ENCODE measurements around the gene FBXL17. TPM values are rescaled to one million over a fixed set of nuclear protein-coding genes. Genes with fewer than 3 reads are reported as not detected.
A peak's percentile ranks its signal among the peaks of the same experiment; 100 is the strongest.

FBXL17 gene
- total RNA-seq, 1 experiment from 2014 or later = 3.5 TPM

DNA sequence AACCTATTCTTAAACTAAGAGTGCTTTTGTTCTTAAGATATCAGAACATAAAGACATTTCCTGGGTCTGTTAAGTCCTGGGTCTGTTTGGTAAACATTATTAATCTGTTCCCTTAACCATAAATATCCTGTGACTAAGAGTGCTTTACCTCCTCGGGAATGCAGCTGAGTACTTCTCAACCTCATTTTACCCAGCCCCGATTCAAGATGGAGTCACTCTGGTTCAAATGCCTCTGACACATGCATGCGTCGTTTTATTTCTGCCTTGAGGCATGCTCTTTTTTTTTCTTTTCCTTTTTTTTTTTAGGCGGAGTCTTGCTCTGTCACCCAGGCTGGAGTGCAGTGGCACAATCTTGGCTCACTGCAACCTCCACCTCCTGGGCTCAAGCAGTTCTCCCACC, 39.8 kb upstream of the FBXL17 start:
- peaks cover 14% of the 10 kb centered on the region for H3K36me3 Mint-ChIP-seq
- TF ChIP-seq, protein P1, sequence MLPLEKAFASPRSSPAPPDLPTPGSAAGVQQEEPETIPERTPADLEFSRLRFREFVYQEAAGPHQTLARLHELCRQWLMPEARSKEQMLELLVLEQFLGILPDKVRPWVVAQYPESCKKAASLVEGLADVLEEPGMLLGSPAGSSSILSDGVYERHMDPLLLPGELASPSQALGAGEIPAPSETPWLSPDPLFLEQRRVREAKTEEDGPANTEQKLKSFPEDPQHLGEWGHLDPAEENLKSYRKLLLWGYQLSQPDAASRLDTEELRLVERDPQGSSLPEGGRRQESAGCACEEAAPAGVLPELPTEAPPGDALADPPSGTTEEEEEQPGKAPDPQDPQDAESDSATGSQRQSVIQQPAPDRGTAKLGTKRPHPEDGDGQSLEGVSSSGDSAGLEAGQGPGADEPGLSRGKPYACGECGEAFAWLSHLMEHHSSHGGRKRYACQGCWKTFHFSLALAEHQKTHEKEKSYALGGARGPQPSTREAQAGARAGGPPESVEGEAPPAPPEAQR (CRISPR knock-in tag; IDR thresholded peaks at IDR 0.05) = 0 out of 2 replicates have a peak, but pooled peaks have one; percentile 13
- TF ChIP-seq, protein P2, sequence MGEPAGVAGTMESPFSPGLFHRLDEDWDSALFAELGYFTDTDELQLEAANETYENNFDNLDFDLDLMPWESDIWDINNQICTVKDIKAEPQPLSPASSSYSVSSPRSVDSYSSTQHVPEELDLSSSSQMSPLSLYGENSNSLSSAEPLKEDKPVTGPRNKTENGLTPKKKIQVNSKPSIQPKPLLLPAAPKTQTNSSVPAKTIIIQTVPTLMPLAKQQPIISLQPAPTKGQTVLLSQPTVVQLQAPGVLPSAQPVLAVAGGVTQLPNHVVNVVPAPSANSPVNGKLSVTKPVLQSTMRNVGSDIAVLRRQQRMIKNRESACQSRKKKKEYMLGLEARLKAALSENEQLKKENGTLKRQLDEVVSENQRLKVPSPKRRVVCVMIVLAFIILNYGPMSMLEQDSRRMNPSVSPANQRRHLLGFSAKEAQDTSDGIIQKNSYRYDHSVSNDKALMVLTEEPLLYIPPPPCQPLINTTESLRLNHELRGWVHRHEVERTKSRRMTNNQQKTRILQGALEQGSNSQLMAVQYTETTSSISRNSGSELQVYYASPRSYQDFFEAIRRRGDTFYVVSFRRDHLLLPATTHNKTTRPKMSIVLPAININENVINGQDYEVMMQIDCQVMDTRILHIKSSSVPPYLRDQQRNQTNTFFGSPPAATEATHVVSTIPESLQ (CRISPR knock-in tag; IDR thresholded peaks at IDR 0.05) = no peak
- no peak overlapping the region for H3K27ac Mint-ChIP-seq
- POLR2A ChIA-PET = no interaction called here
- H3K9me3 Mint-ChIP-seq = peaks cover 24% of the 10 kb centered on the region
- DNase-seq (ENCODE audit: low spot score) (no peak), ATAC-seq (no peak)
- H3K4me1 Mint-ChIP-seq = peaks cover 5% of the 10 kb centered on the region
- CTCF ChIA-PET = no interaction called here
- no peaks in the 10 kb centered on the region; the same call in 1 of the 2 replicates for H3K27me3 Mint-ChIP-seq (ENCODE audit: low read depth)
- no peak overlapping the region for H3K4me3 Mint-ChIP-seq

DNA sequence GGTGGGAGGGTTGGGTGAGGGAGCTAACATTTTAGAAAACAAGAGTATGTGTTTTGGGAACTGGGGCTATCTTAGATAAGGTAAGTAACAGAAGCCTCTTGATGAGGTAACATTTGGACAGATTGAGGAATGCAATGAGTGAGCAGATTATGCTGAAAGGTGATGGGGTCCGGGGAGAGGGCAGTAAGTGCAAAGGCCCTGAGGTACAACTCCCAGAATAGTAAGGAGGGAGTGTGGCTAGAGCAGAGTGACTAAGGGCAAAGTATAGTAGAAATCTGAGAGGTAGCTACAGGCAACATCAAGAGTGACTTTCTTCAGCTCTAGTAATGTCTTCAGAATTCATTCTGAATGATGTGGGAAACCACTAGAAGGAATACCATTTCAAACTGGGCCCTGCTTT, 38.9 kb upstream of the FBXL17 start:
- peaks cover 31% of the 10 kb centered on the region for H3K9me3 Mint-ChIP-seq
- H3K36me3 Mint-ChIP-seq = peaks cover 18% of the 10 kb centered on the region
- no peak for ATAC-seq
- no peak overlapping the region for H3K4me3 Mint-ChIP-seq
- 0 out of 2 replicates have a peak overlapping the region, but pooled peaks have one; percentile 6 for H3K27ac Mint-ChIP-seq
- no peak for DNase-seq (ENCODE audit: low spot score)
- no peaks in the 10 kb centered on the region; the same call in 1 of the 2 replicates for H3K27me3 Mint-ChIP-seq (ENCODE audit: low read depth)
- 0 out of 2 replicates have a peak, but pooled peaks have one; percentile 11 for TF ChIP-seq GTF2I (CRISPR knock-in tag; conservative IDR thresholded peaks at IDR 0.05)
- TF ChIP-seq, protein P3, sequence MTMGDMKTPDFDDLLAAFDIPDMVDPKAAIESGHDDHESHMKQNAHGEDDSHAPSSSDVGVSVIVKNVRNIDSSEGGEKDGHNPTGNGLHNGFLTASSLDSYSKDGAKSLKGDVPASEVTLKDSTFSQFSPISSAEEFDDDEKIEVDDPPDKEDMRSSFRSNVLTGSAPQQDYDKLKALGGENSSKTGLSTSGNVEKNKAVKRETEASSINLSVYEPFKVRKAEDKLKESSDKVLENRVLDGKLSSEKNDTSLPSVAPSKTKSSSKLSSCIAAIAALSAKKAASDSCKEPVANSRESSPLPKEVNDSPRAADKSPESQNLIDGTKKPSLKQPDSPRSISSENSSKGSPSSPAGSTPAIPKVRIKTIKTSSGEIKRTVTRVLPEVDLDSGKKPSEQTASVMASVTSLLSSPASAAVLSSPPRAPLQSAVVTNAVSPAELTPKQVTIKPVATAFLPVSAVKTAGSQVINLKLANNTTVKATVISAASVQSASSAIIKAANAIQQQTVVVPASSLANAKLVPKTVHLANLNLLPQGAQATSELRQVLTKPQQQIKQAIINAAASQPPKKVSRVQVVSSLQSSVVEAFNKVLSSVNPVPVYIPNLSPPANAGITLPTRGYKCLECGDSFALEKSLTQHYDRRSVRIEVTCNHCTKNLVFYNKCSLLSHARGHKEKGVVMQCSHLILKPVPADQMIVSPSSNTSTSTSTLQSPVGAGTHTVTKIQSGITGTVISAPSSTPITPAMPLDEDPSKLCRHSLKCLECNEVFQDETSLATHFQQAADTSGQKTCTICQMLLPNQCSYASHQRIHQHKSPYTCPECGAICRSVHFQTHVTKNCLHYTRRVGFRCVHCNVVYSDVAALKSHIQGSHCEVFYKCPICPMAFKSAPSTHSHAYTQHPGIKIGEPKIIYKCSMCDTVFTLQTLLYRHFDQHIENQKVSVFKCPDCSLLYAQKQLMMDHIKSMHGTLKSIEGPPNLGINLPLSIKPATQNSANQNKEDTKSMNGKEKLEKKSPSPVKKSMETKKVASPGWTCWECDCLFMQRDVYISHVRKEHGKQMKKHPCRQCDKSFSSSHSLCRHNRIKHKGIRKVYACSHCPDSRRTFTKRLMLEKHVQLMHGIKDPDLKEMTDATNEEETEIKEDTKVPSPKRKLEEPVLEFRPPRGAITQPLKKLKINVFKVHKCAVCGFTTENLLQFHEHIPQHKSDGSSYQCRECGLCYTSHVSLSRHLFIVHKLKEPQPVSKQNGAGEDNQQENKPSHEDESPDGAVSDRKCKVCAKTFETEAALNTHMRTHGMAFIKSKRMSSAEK (CRISPR knock-in tag; IDR thresholded peaks at IDR 0.05; ENCODE audit: borderline replicate concordance) = no peak
- CTCF ChIA-PET = no interaction called here
- POLR2A ChIA-PET = no interaction called here
- H3K4me1 Mint-ChIP-seq = peaks cover 5% of the 10 kb centered on the region

DNA sequence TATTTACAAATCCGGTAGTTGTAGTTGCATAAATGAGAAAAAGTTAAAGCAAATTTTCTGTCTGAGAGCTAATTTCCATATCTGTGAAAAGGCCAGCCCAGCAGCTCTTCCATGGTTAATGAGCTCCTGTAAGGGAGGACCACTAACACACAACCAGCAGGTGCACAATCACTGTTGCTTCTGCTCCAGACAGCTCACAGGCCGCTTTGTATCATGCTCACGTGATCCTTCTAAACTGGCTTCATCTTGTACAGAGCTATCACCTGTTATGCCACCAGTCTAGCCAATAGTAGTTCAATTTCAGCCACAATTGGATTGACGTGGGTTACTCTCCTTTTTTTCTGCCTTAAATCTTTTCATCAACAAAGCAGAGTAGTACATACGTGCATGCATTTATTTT, 38.3 kb upstream of the FBXL17 start:
- peaks cover 18% of the 10 kb centered on the region for H3K36me3 Mint-ChIP-seq
- H3K4me1 Mint-ChIP-seq = peaks cover 5% of the 10 kb centered on the region
- no peaks in the 10 kb centered on the region; the same call in 1 of the 2 replicates for H3K27me3 Mint-ChIP-seq (ENCODE audit: low read depth)
- no peak for DNase-seq (ENCODE audit: low spot score)
- no peak overlapping the region for H3K27ac Mint-ChIP-seq
- ChIA-PET CTCF (no interaction called here), POLR2A (no interaction called here)
- TF ChIP-seq GABPB1 (CRISPR knock-in tag; IDR thresholded peaks at IDR 0.05) = no peak
- no peak for TF ChIP-seq ZBTB21 (CRISPR knock-in tag; IDR thresholded peaks at IDR 0.05; ENCODE audit: borderline replicate concordance)
- TF ChIP-seq HMGA2 (CRISPR knock-in tag; IDR thresholded peaks at IDR 0.05) = no peak
- TF ChIP-seq, protein P4, sequence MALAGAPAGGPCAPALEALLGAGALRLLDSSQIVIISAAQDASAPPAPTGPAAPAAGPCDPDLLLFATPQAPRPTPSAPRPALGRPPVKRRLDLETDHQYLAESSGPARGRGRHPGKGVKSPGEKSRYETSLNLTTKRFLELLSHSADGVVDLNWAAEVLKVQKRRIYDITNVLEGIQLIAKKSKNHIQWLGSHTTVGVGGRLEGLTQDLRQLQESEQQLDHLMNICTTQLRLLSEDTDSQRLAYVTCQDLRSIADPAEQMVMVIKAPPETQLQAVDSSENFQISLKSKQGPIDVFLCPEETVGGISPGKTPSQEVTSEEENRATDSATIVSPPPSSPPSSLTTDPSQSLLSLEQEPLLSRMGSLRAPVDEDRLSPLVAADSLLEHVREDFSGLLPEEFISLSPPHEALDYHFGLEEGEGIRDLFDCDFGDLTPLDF (CRISPR knock-in tag; IDR thresholded peaks at IDR 0.05) = no peak
- TF ChIP-seq, protein P5, sequence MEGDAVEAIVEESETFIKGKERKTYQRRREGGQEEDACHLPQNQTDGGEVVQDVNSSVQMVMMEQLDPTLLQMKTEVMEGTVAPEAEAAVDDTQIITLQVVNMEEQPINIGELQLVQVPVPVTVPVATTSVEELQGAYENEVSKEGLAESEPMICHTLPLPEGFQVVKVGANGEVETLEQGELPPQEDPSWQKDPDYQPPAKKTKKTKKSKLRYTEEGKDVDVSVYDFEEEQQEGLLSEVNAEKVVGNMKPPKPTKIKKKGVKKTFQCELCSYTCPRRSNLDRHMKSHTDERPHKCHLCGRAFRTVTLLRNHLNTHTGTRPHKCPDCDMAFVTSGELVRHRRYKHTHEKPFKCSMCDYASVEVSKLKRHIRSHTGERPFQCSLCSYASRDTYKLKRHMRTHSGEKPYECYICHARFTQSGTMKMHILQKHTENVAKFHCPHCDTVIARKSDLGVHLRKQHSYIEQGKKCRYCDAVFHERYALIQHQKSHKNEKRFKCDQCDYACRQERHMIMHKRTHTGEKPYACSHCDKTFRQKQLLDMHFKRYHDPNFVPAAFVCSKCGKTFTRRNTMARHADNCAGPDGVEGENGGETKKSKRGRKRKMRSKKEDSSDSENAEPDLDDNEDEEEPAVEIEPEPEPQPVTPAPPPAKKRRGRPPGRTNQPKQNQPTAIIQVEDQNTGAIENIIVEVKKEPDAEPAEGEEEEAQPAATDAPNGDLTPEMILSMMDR (IDR thresholded peaks at IDR 0.05) = no peak
- no peak for TF ChIP-seq CREM (CRISPR knock-in tag; IDR thresholded peaks at IDR 0.05)
- TF ChIP-seq ZNF138 (CRISPR knock-in tag; conservative IDR thresholded peaks at IDR 0.05) = no peak
- TF ChIP-seq NFATC4 (CRISPR knock-in tag; IDR thresholded peaks at IDR 0.05) = no peak
- TF ChIP-seq RORB (CRISPR knock-in tag; IDR thresholded peaks at IDR 0.05) = no peak
- TF ChIP-seq, protein P6, sequence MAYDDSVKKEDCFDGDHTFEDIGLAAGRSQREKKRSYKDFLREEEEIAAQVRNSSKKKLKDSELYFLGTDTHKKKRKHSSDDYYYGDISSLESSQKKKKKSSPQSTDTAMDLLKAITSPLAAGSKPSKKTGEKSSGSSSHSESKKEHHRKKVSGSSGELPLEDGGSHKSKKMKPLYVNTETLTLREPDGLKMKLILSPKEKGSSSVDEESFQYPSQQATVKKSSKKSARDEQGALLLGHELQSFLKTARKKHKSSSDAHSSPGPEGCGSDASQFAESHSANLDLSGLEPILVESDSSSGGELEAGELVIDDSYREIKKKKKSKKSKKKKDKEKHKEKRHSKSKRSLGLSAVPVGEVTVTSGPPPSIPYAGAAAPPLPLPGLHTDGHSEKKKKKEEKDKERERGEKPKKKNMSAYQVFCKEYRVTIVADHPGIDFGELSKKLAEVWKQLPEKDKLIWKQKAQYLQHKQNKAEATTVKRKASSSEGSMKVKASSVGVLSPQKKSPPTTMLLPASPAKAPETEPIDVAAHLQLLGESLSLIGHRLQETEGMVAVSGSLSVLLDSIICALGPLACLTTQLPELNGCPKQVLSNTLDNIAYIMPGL (CRISPR knock-in tag; IDR thresholded peaks at IDR 0.05) = no peak
- no peak for TF ChIP-seq TCF7 (CRISPR knock-in tag; IDR thresholded peaks at IDR 0.05; ENCODE audit: low read depth)
- no peak for TF ChIP-seq CREB1 (CRISPR knock-in tag; IDR thresholded peaks at IDR 0.05)
- H3K4me3 Mint-ChIP-seq = no peak overlapping the region
- ATAC-seq = no peak
- peaks cover 31% of the 10 kb centered on the region for H3K9me3 Mint-ChIP-seq

Measured in WTC11 (cell line).